ENCODE data around the gene CIT. TPM values are rescaled to one million over a fixed set of nuclear protein-coding genes. Genes with fewer than 3 reads are reported as not detected.
"Not testable (repeated sequence)": the region's sequence is repeated elsewhere in the genome, so short reads cannot be mapped to it uniquely, and the experiment has no call there.

Gene CIT
- 52.6 and 53.5 TPM in 2 replicates for total RNA-seq

GRCh38 chr12:119876761-119877638 is at the start of gene CIT:
TSS of gene CIT (minus strand) at chr12:119877320. CDS start at chr12:119876168, 1,152 bp downstream.
- Mint-ChIP-seq H3K27ac (peak within 1 kb of the TSS; percentile 73), H3K4me3 (ENCODE audit: low read depth) (peak within 1 kb of the TSS; percentile 93), H3K27me3 (ENCODE audit: low read depth) (peaks cover 12% of the 10 kb centered on the region), H3K36me3 (ENCODE audit: low read depth) (peaks cover 28% of the 10 kb centered on the region), H3K9me3 (no peaks in the 10 kb centered on the region), H3K4me1 (ENCODE audit: low read depth) (peaks cover 17% of the 10 kb centered on the region)
- DNase-seq (ENCODE audit: low spot score), result peak; percentile 86
- intact Hi-C loops (cut with micrococcal nuclease), result no loop called here

GRCh38 chr12:119925269-119925668 is 48.1 kb upstream of the CIT start:
- Mint-ChIP-seq H3K27ac (no peak overlapping the region), H3K4me1 (ENCODE audit: low read depth) (no peaks in the 10 kb centered on the region), H3K4me3 (ENCODE audit: low read depth) (no peak overlapping the region), H3K9me3 (no peaks in the 10 kb centered on the region), H3K36me3 (ENCODE audit: low read depth) (no peaks in the 10 kb centered on the region), H3K27me3 (ENCODE audit: low read depth) (peaks cover 13% of the 10 kb centered on the region)
- DNase-seq (ENCODE audit: low spot score), result no peak
- intact Hi-C loops (cut with micrococcal nuclease), result no loop called here

GRCh38 chr12:119920064-119920463 is 42.9 kb upstream of the CIT start:
- Mint-ChIP-seq H3K27me3 (ENCODE audit: low read depth) (peaks cover 10% of the 10 kb centered on the region), H3K4me3 (ENCODE audit: low read depth) (no peak overlapping the region)

GRCh38 chr12:119915894-119916510 is 38.9 kb upstream of the CIT start:
- intact Hi-C loops (cut with micrococcal nuclease), result no loop called here
- Mint-ChIP-seq H3K4me1 (ENCODE audit: low read depth) (no peaks in the 10 kb centered on the region), H3K36me3 (ENCODE audit: low read depth) (no peaks in the 10 kb centered on the region), H3K27ac (no peak overlapping the region), H3K4me3 (ENCODE audit: low read depth) (no peak overlapping the region), H3K9me3 (no peaks in the 10 kb centered on the region), H3K27me3 (ENCODE audit: low read depth) (peaks cover 2% of the 10 kb centered on the region)
- no peak for DNase-seq (ENCODE audit: low spot score)

More at GRCh38 chr12:119920064-119920463, 42.9 kb upstream of the CIT start:
- no peak for DNase-seq (ENCODE audit: low spot score)
- Mint-ChIP-seq H3K36me3 (ENCODE audit: low read depth) (no peaks in the 10 kb centered on the region), H3K9me3 (no peaks in the 10 kb centered on the region), H3K27ac (no peak overlapping the region), H3K4me1 (ENCODE audit: low read depth) (no peaks in the 10 kb centered on the region)
- intact Hi-C loops (cut with micrococcal nuclease), result no loop called here

GRCh38 chr12:119914666-119915065 is 37.5 kb upstream of the CIT start:
- H3K4me1 Mint-ChIP-seq (ENCODE audit: low read depth), result no peaks in the 10 kb centered on the region
- no peak overlapping the region for H3K4me3 Mint-ChIP-seq (ENCODE audit: low read depth)
- peaks cover 2% of the 10 kb centered on the region for H3K27me3 Mint-ChIP-seq (ENCODE audit: low read depth)
- H3K27ac Mint-ChIP-seq, result no peak overlapping the region
- intact Hi-C loops (cut with micrococcal nuclease), result no loop called here
- H3K9me3 Mint-ChIP-seq, result no peaks in the 10 kb centered on the region
- H3K36me3 Mint-ChIP-seq (ENCODE audit: low read depth), result no peaks in the 10 kb centered on the region
- DNase-seq (ENCODE audit: low spot score), result no peak

GRCh38 chr12:119913536-119914330 is 36.6 kb upstream of the CIT start:
- no peak overlapping the region for H3K27ac Mint-ChIP-seq
- H3K36me3 Mint-ChIP-seq (ENCODE audit: low read depth), result no peaks in the 10 kb centered on the region
- no peak for DNase-seq (ENCODE audit: low spot score)
- intact Hi-C loops (cut with micrococcal nuclease), result no loop called here
- no peaks in the 10 kb centered on the region for H3K9me3 Mint-ChIP-seq
- no peaks in the 10 kb centered on the region for H3K4me1 Mint-ChIP-seq (ENCODE audit: low read depth)
- no peak overlapping the region for H3K4me3 Mint-ChIP-seq (ENCODE audit: low read depth)
- peaks cover 2% of the 10 kb centered on the region for H3K27me3 Mint-ChIP-seq (ENCODE audit: low read depth)

GRCh38 chr12:119911182-119911581 is 34.1 kb upstream of the CIT start:
- H3K36me3 Mint-ChIP-seq (ENCODE audit: low read depth), result no peaks in the 10 kb centered on the region
- H3K4me3 Mint-ChIP-seq (ENCODE audit: low read depth), result no peak overlapping the region
- intact Hi-C loops (cut with micrococcal nuclease), result no loop called here
- H3K4me1 Mint-ChIP-seq (ENCODE audit: low read depth), result no peaks in the 10 kb centered on the region
- peaks cover 2% of the 10 kb centered on the region for H3K27me3 Mint-ChIP-seq (ENCODE audit: low read depth)
- no peaks in the 10 kb centered on the region for H3K9me3 Mint-ChIP-seq
- no peak overlapping the region for H3K27ac Mint-ChIP-seq
- no peak for DNase-seq (ENCODE audit: low spot score)

- no peak overlapping the region for H3K4me3 Mint-ChIP-seq (ENCODE audit: low read depth)
- no peaks in the 10 kb centered on the region for H3K9me3 Mint-ChIP-seq
- peaks cover 2% of the 10 kb centered on the region for H3K27me3 Mint-ChIP-seq (ENCODE audit: low read depth)
- intact Hi-C loops (cut with micrococcal nuclease), result no loop called here
- DNase-seq (ENCODE audit: low spot score), result no peak
- no peaks in the 10 kb centered on the region for H3K36me3 Mint-ChIP-seq (ENCODE audit: low read depth)
- no peaks in the 10 kb centered on the region for H3K4me1 Mint-ChIP-seq (ENCODE audit: low read depth)
- H3K27ac Mint-ChIP-seq, result no peak overlapping the region
Measured at GRCh38 chr12:119910586-119910985, 33.5 kb upstream of the CIT start.

- Mint-ChIP-seq H3K36me3 (ENCODE audit: low read depth) (no peaks in the 10 kb centered on the region), H3K4me1 (ENCODE audit: low read depth) (peaks cover 7% of the 10 kb centered on the region), H3K27ac (no peak overlapping the region), H3K4me3 (ENCODE audit: low read depth) (no peak overlapping the region), H3K9me3 (no peaks in the 10 kb centered on the region), H3K27me3 (ENCODE audit: low read depth) (no peaks in the 10 kb centered on the region)
- intact Hi-C loops (cut with micrococcal nuclease), result loop anchor here (5.0 kb wide), 1 partner anchor 220 kb away; no protein-coding TSS in a partner anchor
- DNase-seq (ENCODE audit: low spot score), result peak; percentile 72
Measured at GRCh38 chr12:119902084-119902509, 25.0 kb upstream of the CIT start.

- peaks cover 7% of the 10 kb centered on the region for H3K4me1 Mint-ChIP-seq (ENCODE audit: low read depth)
- no peaks in the 10 kb centered on the region for H3K9me3 Mint-ChIP-seq
- H3K27ac Mint-ChIP-seq, result no peak overlapping the region
- no peaks in the 10 kb centered on the region for H3K36me3 Mint-ChIP-seq (ENCODE audit: low read depth)
- no peak for DNase-seq (ENCODE audit: low spot score)
- H3K27me3 Mint-ChIP-seq (ENCODE audit: low read depth), result no peaks in the 10 kb centered on the region
- intact Hi-C loops (cut with micrococcal nuclease), result loop anchor here (5.0 kb wide), 1 partner anchor 219 kb away; no protein-coding TSS in a partner anchor
- H3K4me3 Mint-ChIP-seq (ENCODE audit: low read depth), result no peak overlapping the region
Measured at GRCh38 chr12:119901670-119902069, 24.6 kb upstream of the CIT start.

GRCh38 chr12:119894916-119895315 is 17.8 kb upstream of the CIT start:
- Mint-ChIP-seq H3K4me3 (ENCODE audit: low read depth) (no peak overlapping the region), H3K9me3 (no peaks in the 10 kb centered on the region), H3K36me3 (ENCODE audit: low read depth) (no peaks in the 10 kb centered on the region), H3K27ac (no peak overlapping the region), H3K4me1 (ENCODE audit: low read depth) (no peaks in the 10 kb centered on the region), H3K27me3 (ENCODE audit: low read depth) (peaks cover 6% of the 10 kb centered on the region)
- intact Hi-C loops (cut with micrococcal nuclease), result no loop called here
- no peak for DNase-seq (ENCODE audit: low spot score)

- H3K4me3 Mint-ChIP-seq (ENCODE audit: low read depth); intact Hi-C loops (cut with micrococcal nuclease); DNase-seq (ENCODE audit: low spot score); H3K9me3 Mint-ChIP-seq; H3K27ac Mint-ChIP-seq; H3K36me3 Mint-ChIP-seq (ENCODE audit: low read depth); H3K4me1 Mint-ChIP-seq (ENCODE audit: low read depth): not testable (repeated sequence)
- H3K27me3 Mint-ChIP-seq (ENCODE audit: low read depth), result peaks cover 18% of the 10 kb centered on the region
Measured at GRCh38 chr12:119892611-119893010, 15.5 kb upstream of the CIT start.
